Astrocyte (in vitro differentiated cells and primary cell): ENCODE measurements around the gene DOK5. TPM values are rescaled to one million over a fixed set of nuclear protein-coding genes. Genes with fewer than 3 reads are reported as not detected.

Source experiments
- DNase-seq: peaks from one replicate; pipeline ENCODE4 v3.0.0-alpha.2; 2010; ENCODE audit warnings: low read depth
- FAIRE-seq: peaks from 2 replicates; lab custom pipeline; 2011; peaks lifted over from hg19 to GRCh38; lab: Jason Lieb, UNC
- H2AFZ ChIP-seq: 2 replicates; pipeline ENCODE4 v1.6.0; 2012; ENCODE audit warnings: low read depth, low read length, inconsistent platforms
- H3K27ac ChIP-seq: 2 replicates; pipeline ENCODE4 v1.5.1; 2011; ENCODE audit warnings: low read depth, low read length, inconsistent platforms
- H3K27me3 ChIP-seq: 2 replicates; pipeline ENCODE4 v1.6.0; 2011; ENCODE audit warnings: low read length, inconsistent platforms; ENCODE audit not compliant: insufficient read depth
- H3K36me3 ChIP-seq: 2 replicates; pipeline ENCODE4 v1.5.1; 2011; ENCODE audit warnings: low read length, inconsistent platforms; ENCODE audit not compliant: insufficient read depth
- H3K4me1 ChIP-seq: 2 replicates; pipeline ENCODE4 v1.5.1; 2011; ENCODE audit warnings: low read length, inconsistent platforms; ENCODE audit not compliant: insufficient read depth
- H3K4me2 ChIP-seq: 2 replicates; pipeline ENCODE4 v1.6.0; 2012; ENCODE audit warnings: low read length, inconsistent platforms
- H3K4me3 ChIP-seq: 2 replicates; pipeline ENCODE4 v1.5.1; 2011; ENCODE audit warnings: low read depth, mild to moderate bottlenecking, low read length, inconsistent platforms; ENCODE audit not compliant: insufficient read depth
- H3K79me2 ChIP-seq: 2 replicates; pipeline ENCODE4 v1.6.0; 2012; ENCODE audit warnings: mild to moderate bottlenecking, low read length, inconsistent platforms; ENCODE audit not compliant: insufficient read depth
- H3K9ac ChIP-seq: 2 replicates; pipeline ENCODE4 v1.6.0; 2012; ENCODE audit warnings: mild to moderate bottlenecking, low read length, inconsistent platforms
- H3K9me3 ChIP-seq: 2 replicates; pipeline ENCODE4 v1.5.1; 2012; ENCODE audit warnings: low read depth, mild to moderate bottlenecking, low read length, inconsistent platforms; ENCODE audit not compliant: insufficient read depth
- H4K20me1 ChIP-seq: 2 replicates; pipeline ENCODE4 v1.6.0; 2012; ENCODE audit warnings: low read length, inconsistent platforms; ENCODE audit not compliant: insufficient read depth
- H3K27ac Mint-ChIP-seq: one replicate; pipeline ENCODE4 v1.8.0; 2021; ENCODE audit warnings: mild to moderate bottlenecking, mixed read lengths; ENCODE audit not compliant: unreplicated experiment
- H3K27me3 Mint-ChIP-seq: one replicate; pipeline ENCODE4 v1.8.0; 2021; ENCODE audit warnings: low read depth, mixed read lengths; ENCODE audit not compliant: unreplicated experiment
- H3K36me3 Mint-ChIP-seq: one replicate; pipeline ENCODE4 v1.8.0; 2021; ENCODE audit warnings: low read depth, mixed read lengths; ENCODE audit not compliant: unreplicated experiment
- H3K4me1 Mint-ChIP-seq: one replicate; pipeline ENCODE4 v1.8.0; 2021; ENCODE audit warnings: low read depth, mixed read lengths; ENCODE audit not compliant: unreplicated experiment
- H3K4me3 Mint-ChIP-seq: one replicate; pipeline ENCODE4 v1.8.0; 2021; ENCODE audit warnings: mild to moderate bottlenecking, moderate library complexity, mixed read lengths; ENCODE audit not compliant: unreplicated experiment
- H3K9me3 Mint-ChIP-seq: one replicate; pipeline ENCODE4 v1.8.0; 2021; ENCODE audit warnings: mild to moderate bottlenecking, mixed read lengths; ENCODE audit not compliant: unreplicated experiment
- EZH2 ChIP-seq: IDR thresholded peaks from 2 replicates; pipeline ENCODE4 v1.6.1; 2012; ENCODE audit warnings: mild to moderate bottlenecking, low read length, inconsistent platforms; ENCODE audit not compliant: insufficient read depth
- total RNA-seq: library from RNA; stranded (reverse); gene quantifications from 2 replicates; pipeline ENCODE4 v1.2.1, GENCODE V29; 2021
- TF ChIP-seq, protein P1 (sequence below): IDR thresholded peaks from 2 replicates; pipeline ENCODE4 v1.5.1; 2011; ENCODE audit warnings: low read depth, mild to moderate bottlenecking, inconsistent platforms, low read length, moderate library complexity; ENCODE audit not compliant: insufficient read depth

DOK5 gene
- total RNA-seq, 1 donor from 2014 or later, result 1.2 TPM

DNA sequence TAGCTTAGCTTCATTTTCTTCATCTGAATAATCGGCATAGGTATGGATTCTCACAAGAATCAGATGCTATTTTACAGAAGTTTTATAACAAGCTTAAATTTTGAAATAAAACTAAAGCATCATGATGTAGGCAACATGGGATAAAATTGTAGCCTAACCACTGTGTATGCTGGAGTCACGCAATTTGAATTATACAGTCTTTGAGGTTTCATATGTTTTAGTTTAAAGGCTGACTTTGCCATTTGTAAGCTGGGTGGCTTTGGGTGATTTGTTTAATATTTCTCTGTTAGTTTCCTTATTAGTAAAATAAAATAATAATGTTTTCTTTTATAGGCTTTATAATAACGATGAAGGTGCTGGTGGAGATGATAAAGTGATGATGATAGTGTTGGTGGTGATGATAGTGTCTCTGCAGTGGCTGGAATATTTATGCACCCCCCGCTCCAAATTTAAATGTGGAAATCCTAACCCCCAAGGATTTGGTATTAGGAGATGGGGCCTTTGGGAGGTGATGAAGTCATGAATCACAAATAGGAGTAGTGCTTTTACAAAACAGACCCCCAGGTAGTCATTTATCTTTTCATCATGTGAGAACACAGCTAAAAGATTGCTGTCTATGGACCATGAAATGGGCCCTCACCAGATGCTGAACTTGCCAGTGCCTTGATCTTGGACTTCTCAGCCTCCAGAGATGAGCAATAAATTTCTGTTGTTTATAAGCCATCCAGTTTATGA lies 42.0 kb downstream of the DOK5 start:
- no peak overlapping the region for H3K4me3 Mint-ChIP-seq

GRCh38 chr20:54524849-54525248 lies 49.5 kb downstream of the DOK5 start:
- no peak for TF ChIP-seq EZH2
- TF ChIP-seq, protein P1, sequence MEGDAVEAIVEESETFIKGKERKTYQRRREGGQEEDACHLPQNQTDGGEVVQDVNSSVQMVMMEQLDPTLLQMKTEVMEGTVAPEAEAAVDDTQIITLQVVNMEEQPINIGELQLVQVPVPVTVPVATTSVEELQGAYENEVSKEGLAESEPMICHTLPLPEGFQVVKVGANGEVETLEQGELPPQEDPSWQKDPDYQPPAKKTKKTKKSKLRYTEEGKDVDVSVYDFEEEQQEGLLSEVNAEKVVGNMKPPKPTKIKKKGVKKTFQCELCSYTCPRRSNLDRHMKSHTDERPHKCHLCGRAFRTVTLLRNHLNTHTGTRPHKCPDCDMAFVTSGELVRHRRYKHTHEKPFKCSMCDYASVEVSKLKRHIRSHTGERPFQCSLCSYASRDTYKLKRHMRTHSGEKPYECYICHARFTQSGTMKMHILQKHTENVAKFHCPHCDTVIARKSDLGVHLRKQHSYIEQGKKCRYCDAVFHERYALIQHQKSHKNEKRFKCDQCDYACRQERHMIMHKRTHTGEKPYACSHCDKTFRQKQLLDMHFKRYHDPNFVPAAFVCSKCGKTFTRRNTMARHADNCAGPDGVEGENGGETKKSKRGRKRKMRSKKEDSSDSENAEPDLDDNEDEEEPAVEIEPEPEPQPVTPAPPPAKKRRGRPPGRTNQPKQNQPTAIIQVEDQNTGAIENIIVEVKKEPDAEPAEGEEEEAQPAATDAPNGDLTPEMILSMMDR, result no peak

More for the DNA sequence above, 42.0 kb downstream of the DOK5 start:
- no peak overlapping the region for H3K4me3 ChIP-seq
- H3K4me1 ChIP-seq, result no peaks in the 10 kb centered on the region
- no peak for TF ChIP-seq EZH2
- TF ChIP-seq, protein P1, result no peak
- no peaks in the 10 kb centered on the region for H3K27me3 ChIP-seq
- no peaks in the 10 kb centered on the region for H4K20me1 ChIP-seq
- DNase-seq (no peak), FAIRE-seq (no peak)
- Mint-ChIP-seq H3K4me1 (no peaks in the 10 kb centered on the region), H3K27me3 (no peaks in the 10 kb centered on the region), H3K36me3 (no peaks in the 10 kb centered on the region), H3K9me3 (peaks cover 3% of the 10 kb centered on the region), H3K27ac (no peak overlapping the region)
- H3K79me2 ChIP-seq, result no peaks in the 10 kb centered on the region
- H3K9me3 ChIP-seq, result no peaks in the 10 kb centered on the region
- no peaks in the 10 kb centered on the region for H3K36me3 ChIP-seq
- no peak overlapping the region for H3K27ac ChIP-seq
- H3K4me2 ChIP-seq, result no peak overlapping the region
- no peak overlapping the region for H2AFZ ChIP-seq
- no peak overlapping the region for H3K9ac ChIP-seq

GRCh38 chr20:54525916-54526590 lies 50.7 kb downstream of the DOK5 start:
- H3K27me3 ChIP-seq, result no peaks in the 10 kb centered on the region
- H3K27ac ChIP-seq, result no peak overlapping the region
- FAIRE-seq, result no peak
- H2AFZ ChIP-seq, result no peak overlapping the region
- Mint-ChIP-seq H3K36me3 (no peaks in the 10 kb centered on the region), H3K9me3 (peaks cover 4% of the 10 kb centered on the region), H3K27ac (no peak overlapping the region), H3K27me3 (no peaks in the 10 kb centered on the region), H3K4me1 (peaks cover 7% of the 10 kb centered on the region), H3K4me3 (no peak overlapping the region)
- no peaks in the 10 kb centered on the region for H3K79me2 ChIP-seq
- H3K9me3 ChIP-seq, result peaks cover 2% of the 10 kb centered on the region
- no peak for TF ChIP-seq EZH2
- TF ChIP-seq, protein P1, result no peak
- H3K4me1 ChIP-seq, result peaks cover 8% of the 10 kb centered on the region
- DNase-seq, result peak; percentile 16
- H4K20me1 ChIP-seq, result no peaks in the 10 kb centered on the region
- peak overlapping the region; percentile 49 for H3K4me2 ChIP-seq
- no peak overlapping the region for H3K4me3 ChIP-seq
- H3K36me3 ChIP-seq, result no peaks in the 10 kb centered on the region
- no peak overlapping the region for H3K9ac ChIP-seq

More at GRCh38 chr20:54524849-54525248, 49.5 kb downstream of the DOK5 start:
- DNase-seq (no peak), FAIRE-seq (no peak)
- H3K27ac ChIP-seq, result no peak overlapping the region
- Mint-ChIP-seq H3K9me3 (no peaks in the 10 kb centered on the region), H3K27ac (no peak overlapping the region), H3K4me1 (peaks cover 7% of the 10 kb centered on the region), H3K4me3 (no peak overlapping the region), H3K36me3 (no peaks in the 10 kb centered on the region), H3K27me3 (no peaks in the 10 kb centered on the region)
- H3K9ac ChIP-seq, result no peak overlapping the region
- H3K4me2 ChIP-seq, result no peak overlapping the region
- H3K4me1 ChIP-seq, result peaks cover 8% of the 10 kb centered on the region
- no peak overlapping the region for H2AFZ ChIP-seq
- H3K9me3 ChIP-seq, result no peaks in the 10 kb centered on the region
- H3K79me2 ChIP-seq, result no peaks in the 10 kb centered on the region
- H3K4me3 ChIP-seq, result no peak overlapping the region
- no peaks in the 10 kb centered on the region for H4K20me1 ChIP-seq
- H3K36me3 ChIP-seq, result no peaks in the 10 kb centered on the region
- H3K27me3 ChIP-seq, result no peaks in the 10 kb centered on the region
